Thyroid gland (tissue), 4 donors: Measurements from ENCODE around the gene TBC1D20. TPM values are rescaled to one million over a fixed set of nuclear protein-coding genes. Genes with fewer than 3 reads are reported as not detected.
A peak's percentile ranks its signal among the peaks of the same experiment; 100 is the strongest.
"Not testable (repeated sequence)": the region's sequence is repeated elsewhere in the genome, so short reads cannot be mapped to it uniquely, and the experiment has no call there.

Source experiments
- DNase-seq, 2 donors: peaks; one replicate each; pipeline ENCODE4 v3.0.0-alpha.2; 2019
- H3K27ac ChIP-seq, 3 donors: fragments of 200-600 bp; sonication (generic); 1 replicate in 2 of 3; 2 replicates in 1 of 3; pipeline ENCODE4 v1.5.1; 2016 to 2019; ENCODE audit warnings: mild to moderate bottlenecking in 1 of 3, moderate library complexity in 1 of 3
- H3K27me3 ChIP-seq: fragments of 200-600 bp; sonication (generic); one replicate; pipeline ENCODE4 v1.5.1; 2019
- H3K36me3 ChIP-seq, 2 donors: fragments of 200-600 bp; sonication (generic); one replicate each; pipeline ENCODE4 v1.5.1; 2016 to 2019
- H3K4me1 ChIP-seq, 2 donors: fragments of 200-600 bp; sonication (generic); one replicate each; pipeline ENCODE4 v1.5.1; 2017 to 2019
- H3K4me3 ChIP-seq, 3 donors: fragments of 200-600 bp; sonication (generic); replicated peaks in 1 of 3; 1 replicate in 2 of 3; 2 replicates in 1 of 3; pipeline ENCODE4 v1.5.1; 2016; ENCODE audit warnings: mild to moderate bottlenecking in 1 of 3
- H3K9me3 ChIP-seq: fragments of 200-600 bp; sonication (generic); one replicate; pipeline ENCODE4 v1.5.1; 2017
- POLR2A ChIP-seq, 2 donors: fragments of 450-650 bp; IDR thresholded peaks; one replicate each; pipeline ENCODE4 v1.6.1; 2017; ENCODE audit warnings: antibody characterized with exemption in 2 of 2, mild to moderate bottlenecking in 2 of 2, moderate library complexity in 1 of 2
- WGBS, 2 donors: methylation state at CpG; one replicate each; pipeline ENCODE4 v1.1.5; 2017; 5-methylcytosine and 5-hydroxymethylcytosine counted together
- intact Hi-C: fragments of 100-400 bp; cut with DNase I; formaldehyde crosslinking; loops from one replicate; pipeline ENCODE4 v1.15.1; 2023
- total RNA-seq, 4 donors: library from RNA; depleted of rRNA; stranded (reverse); fragments of >200 nt; gene quantifications; one replicate each; pipeline ENCODE4 v1.2.3, GENCODE V29; 2016
- TF ChIP-seq, protein P1 (sequence below), 6 experiments: fragments of 200-600 bp in 3 of 6; fragments of 450-650 bp in 3 of 6; sonication (generic) in 3 of 6; IDR thresholded peaks; one replicate each; pipeline ENCODE4 v1.5.1; 2016 to 2019; ENCODE audit warnings: antibody characterized with exemption in 6 of 6, mild to moderate bottlenecking in 2 of 6, inconsistent platforms in 1 of 6, moderate library complexity in 1 of 6

The TBC1D20 gene
- 10 to 100 TPM; 34.1 to 40.5 (median 35.6) TPM for total RNA-seq

DNA sequence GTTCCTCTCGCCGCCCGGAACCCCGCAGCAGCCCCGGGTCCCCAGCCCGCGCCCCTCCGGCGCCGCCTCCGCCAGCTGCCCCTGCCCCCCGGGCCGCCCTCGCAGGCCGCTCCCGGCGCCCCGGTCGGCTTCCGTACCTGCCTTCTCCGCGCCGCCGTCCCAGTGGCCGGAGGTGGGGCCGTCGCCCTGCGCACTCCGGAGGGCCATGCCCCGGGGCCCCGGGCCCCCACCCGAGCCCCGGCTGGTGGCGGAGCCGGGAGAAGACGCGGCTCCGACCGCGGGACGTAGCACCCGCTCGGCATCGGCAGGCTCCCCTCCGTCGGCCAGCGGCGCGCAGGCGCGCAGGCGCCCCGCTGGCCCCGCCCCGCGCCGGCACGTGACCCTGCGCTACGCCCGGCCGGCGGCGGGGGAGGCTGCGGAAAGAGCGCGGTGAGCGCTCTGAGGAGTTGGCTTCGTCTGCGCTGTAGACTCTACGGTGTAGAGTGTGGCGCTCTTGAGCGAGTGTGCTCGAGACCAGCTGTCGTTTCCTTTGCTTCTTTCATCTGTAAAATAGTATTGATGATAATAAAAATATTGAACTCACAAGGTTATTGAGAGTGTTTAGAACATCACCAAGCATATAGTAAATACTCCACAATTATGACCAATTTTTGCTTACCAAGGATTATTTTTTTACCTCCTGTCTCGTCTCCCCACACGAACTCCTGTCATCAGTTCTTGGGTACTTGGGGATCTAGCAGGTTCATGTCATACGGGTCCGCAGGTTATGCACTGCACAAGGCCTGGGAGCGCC, at the start of gene TBC1D20:
Gene TBC1D20 (minus strand): TSS at position 335 of the 793 bp plus-strand sequence. CDS start 128 bp downstream, at position 207.
- no peaks in the 10 kb centered on the region for H3K36me3 ChIP-seq
- peak within 1 kb of the TSS; percentile 25 to 89 (median 87) for H3K4me3 ChIP-seq
- H3K27me3 ChIP-seq: no peaks in the 10 kb centered on the region
- peak within 1 kb of the TSS; percentile 85 to 93 (median 89) for H3K27ac ChIP-seq
- H3K4me1 ChIP-seq: peaks cover 20 to 23% of the 10 kb centered on the region in 2 donors
- intact Hi-C loops: loop anchor here (10.0 kb wide), 2 partner anchors 58 to 182 kb away; partner anchors contain the start of gene RBCK1
- TF ChIP-seq, protein P1, sequence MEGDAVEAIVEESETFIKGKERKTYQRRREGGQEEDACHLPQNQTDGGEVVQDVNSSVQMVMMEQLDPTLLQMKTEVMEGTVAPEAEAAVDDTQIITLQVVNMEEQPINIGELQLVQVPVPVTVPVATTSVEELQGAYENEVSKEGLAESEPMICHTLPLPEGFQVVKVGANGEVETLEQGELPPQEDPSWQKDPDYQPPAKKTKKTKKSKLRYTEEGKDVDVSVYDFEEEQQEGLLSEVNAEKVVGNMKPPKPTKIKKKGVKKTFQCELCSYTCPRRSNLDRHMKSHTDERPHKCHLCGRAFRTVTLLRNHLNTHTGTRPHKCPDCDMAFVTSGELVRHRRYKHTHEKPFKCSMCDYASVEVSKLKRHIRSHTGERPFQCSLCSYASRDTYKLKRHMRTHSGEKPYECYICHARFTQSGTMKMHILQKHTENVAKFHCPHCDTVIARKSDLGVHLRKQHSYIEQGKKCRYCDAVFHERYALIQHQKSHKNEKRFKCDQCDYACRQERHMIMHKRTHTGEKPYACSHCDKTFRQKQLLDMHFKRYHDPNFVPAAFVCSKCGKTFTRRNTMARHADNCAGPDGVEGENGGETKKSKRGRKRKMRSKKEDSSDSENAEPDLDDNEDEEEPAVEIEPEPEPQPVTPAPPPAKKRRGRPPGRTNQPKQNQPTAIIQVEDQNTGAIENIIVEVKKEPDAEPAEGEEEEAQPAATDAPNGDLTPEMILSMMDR (IDR thresholded peaks at IDR 0.05): peak in 2 of 6 experiments; percentile 14
- peak in 1 of 2 donors; percentile 94 for TF ChIP-seq POLR2A (IDR thresholded peaks at IDR 0.05)
- no peaks in the 10 kb centered on the region for H3K9me3 ChIP-seq
- DNase-seq: peak; percentile 85
- 0 to 2% methylated on average over 11 to 18 of the region's 80 CpGs for WGBS, 2 donors

GRCh38 chr20:510328-511057, 48.2 kb upstream of the TBC1D20 start:
- H3K9me3 ChIP-seq, H3K36me3 ChIP-seq, H3K4me3 ChIP-seq, intact Hi-C loops, H3K27me3 ChIP-seq, H3K27ac ChIP-seq, DNase-seq: not testable (repeated sequence)
- peaks cover 35 to 54% of the 10 kb centered on the region in 2 donors for H3K4me1 ChIP-seq
- WGBS, 2 donors: 89 to 94% methylated on average over 9 of the region's 9 CpGs

GRCh38 chr20:508364-508787, 46.0 kb upstream of the TBC1D20 start:
- not testable (repeated sequence) for H3K27me3 ChIP-seq
- WGBS, 2 donors: 29 to 33% methylated on average over 6 of the region's 6 CpGs

DNA sequence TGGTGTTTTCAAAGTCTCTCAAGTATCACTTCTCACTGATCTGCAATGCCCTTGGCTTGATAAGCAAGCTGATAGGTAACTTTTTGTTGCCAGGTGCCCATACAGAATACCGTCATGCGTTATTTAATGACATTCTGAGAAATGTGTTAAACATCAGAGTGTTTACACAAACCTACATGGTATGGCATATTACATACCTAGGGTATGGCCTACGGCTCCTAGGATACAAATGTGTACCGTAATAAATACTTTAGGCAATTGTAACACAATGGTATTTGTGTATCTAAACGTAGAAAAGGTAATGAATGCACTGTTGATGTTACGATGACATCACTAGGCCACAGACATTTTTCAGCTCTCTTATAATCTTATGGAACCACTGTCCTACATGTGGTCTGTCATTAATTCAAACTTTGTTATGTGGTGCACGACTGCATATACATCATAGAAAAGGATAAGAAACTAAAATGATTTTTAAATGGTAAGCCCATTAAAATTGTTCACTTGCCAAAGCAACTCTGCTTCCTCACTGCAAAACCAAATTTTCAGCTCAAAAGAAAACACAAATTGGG, 45.5 kb upstream of the TBC1D20 start:
- 78 to 90% methylated on average over 7 of the region's 7 CpGs for WGBS, 2 donors
- Histone ChIP-seq H3K4me3 (no peak overlapping the region), H3K9me3 (no peaks in the 10 kb centered on the region), H3K27me3 (no peaks in the 10 kb centered on the region), H3K27ac (peak overlapping the region; percentile 42 to 54 (median 53)), H3K36me3 (peaks cover 9 to 19% of the 10 kb centered on the region in 2 donors), H3K4me1 (peaks cover 28 to 35% of the 10 kb centered on the region in 2 donors)
- DNase-seq: no peak
- no peak for TF ChIP-seq POLR2A (IDR thresholded peaks at IDR 0.05)
- TF ChIP-seq, protein P1 (IDR thresholded peaks at IDR 0.05): no peak
- intact Hi-C loops: no loop called here

More at GRCh38 chr20:508364-508787, 46.0 kb upstream of the TBC1D20 start:
- peaks cover 5 to 14% of the 10 kb centered on the region in 2 donors for H3K36me3 ChIP-seq
- peak; percentile 8 to 12 for DNase-seq
- peaks cover 29 to 38% of the 10 kb centered on the region in 2 donors for H3K4me1 ChIP-seq
- H3K4me3 ChIP-seq, H3K9me3 ChIP-seq, intact Hi-C loops: not testable (repeated sequence)
- H3K27ac ChIP-seq: peak overlapping the region; percentile 42 to 54 (median 53)

DNA sequence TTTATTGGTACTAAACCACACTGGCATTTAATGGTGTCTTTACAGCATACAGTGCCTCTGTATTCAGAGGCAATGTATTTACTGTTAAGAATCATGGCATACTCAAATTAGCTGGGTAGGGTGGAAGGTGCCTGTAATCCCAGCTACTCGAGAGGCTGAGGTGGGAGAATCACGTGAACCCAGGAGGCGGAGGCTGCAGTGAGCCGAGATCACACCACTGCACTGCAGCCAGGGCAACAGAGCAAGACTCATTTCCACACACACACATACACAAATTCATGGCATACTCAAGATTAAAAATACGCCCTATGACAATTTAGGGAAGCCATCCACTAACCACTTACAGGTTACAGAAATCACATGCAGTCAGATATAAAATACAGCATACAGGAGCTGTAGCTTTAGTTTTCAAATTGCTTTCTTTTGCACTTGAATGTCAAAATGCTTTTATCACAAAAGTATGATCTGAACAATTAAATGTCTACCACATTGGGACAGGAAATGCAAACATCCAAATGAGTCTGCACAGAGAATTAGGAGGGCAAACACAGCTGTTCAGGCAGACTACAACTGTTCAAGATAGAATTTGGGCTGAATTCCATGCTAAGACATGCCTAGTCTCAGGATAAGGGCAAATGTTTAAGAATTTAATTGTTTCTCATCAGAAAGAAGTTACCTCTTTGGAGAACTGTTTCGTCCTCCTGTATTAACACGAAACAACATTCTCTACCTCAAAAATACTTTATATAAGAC, 44.8 kb upstream of the TBC1D20 start:
- H3K4me3 ChIP-seq: no peak overlapping the region
- no peak for TF ChIP-seq POLR2A (IDR thresholded peaks at IDR 0.05)
- TF ChIP-seq, protein P1 (IDR thresholded peaks at IDR 0.05): no peak
- WGBS, 2 donors: 42 to 50% methylated on average over 7 of the region's 7 CpGs
- peaks cover 28 to 35% of the 10 kb centered on the region in 2 donors for H3K4me1 ChIP-seq
- H3K27ac ChIP-seq: peak overlapping the region; percentile 42 to 54 (median 53)
- intact Hi-C loops: no loop called here
- H3K27me3 ChIP-seq: no peaks in the 10 kb centered on the region
- H3K36me3 ChIP-seq: peaks cover 9 to 19% of the 10 kb centered on the region in 2 donors
- no peaks in the 10 kb centered on the region for H3K9me3 ChIP-seq
- peak; percentile 67 to 69 for DNase-seq
